GM18502 (cell line): ENCODE data around the gene AGPAT1.
A peak's percentile ranks its signal among the peaks of the same experiment; 100 is the strongest.
"Not testable (repeated sequence)": the region's sequence is repeated elsewhere in the genome, so short reads cannot be mapped to it uniquely, and the experiment has no call there.

ENCODE experiments used
- ATAC-seq: cut with Tn5 transposase; IDR thresholded peaks from one replicate; pipeline ENCODE4 v1.9.1; 2021; ENCODE audit warnings: mild to moderate bottlenecking; ENCODE audit not compliant: unreplicated experiment, poor library complexity

AGPAT1 gene

DNA sequence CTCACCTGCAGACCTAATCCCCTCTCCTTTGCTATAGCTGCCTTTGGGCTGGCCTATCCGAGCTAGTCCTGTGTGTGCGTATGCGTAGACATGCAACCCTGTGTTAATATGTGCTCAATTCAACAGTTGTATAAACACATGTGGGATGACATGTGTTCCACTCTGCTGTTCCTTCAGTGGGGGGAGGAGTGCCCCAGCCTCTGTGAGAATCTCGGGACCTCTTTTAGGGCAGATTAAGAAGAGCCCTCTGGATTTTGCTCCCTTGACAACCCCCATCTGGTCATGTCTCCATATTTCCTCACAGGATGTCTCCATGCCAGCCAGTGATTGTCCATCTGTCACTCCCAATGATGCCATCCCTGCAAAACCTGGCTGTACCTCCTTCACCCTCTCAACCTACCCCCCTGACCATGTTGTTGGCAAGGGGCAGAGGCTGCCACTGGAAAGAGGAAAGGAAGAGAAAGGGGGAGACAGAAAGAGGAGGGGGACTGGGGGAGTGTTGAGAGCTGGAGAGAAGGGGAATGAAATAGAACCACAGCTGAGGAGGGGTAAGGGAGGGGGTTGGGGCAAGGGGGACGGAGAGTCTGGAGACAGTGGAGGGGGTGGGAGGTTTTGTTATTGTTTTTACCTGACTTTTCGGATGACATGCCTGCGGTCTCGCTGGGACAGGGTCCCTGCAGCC is 24.6 kb downstream of the AGPAT1 start:
- no peak for ATAC-seq

DNA sequence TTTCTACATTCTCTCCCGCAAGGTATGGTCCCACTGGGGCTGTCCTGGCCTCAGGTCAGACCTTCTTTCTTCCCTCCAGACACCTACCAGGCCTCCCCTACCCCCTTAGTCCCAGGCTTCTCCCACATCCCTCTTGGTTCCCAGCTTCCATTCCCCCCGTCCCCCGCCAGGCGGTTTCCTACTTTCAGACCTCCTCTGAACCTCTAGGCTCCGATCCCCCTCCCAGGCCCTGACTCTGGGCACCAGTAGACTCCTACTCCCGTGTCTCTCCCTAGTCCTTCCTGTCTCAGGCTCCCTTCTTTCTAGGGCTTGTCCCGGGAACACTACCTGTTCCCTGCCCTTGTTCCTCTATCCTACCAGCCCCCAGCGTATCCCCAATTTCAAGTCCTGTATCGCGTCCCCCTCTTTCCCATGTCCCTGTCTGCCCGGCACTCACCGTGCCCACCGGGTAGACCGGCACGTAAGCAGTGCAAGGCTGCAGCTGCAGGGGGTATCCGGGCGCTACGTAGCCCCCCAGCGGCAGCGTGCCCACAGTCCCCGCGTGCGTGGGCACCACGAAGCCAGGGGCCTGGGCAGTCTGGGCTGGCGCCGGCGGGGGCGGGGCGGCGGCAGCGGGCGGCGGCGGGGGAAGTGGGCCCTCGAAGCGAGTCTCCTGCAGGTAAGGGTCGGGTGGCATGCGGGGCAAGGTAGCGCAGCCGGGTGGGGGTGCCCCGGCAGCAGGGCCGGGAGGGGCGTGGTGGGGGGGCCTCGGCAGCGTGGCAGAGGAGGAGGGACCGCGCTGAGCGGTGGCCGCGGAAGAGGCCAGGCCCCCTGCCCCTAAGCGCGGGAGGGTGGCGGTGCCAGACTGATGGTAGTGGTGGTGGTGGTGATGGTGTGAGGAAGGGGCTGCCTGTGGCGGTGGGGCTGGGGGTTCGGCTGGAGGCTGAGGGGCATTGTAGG is 25.7 kb downstream of the AGPAT1 start:
- ATAC-seq: no peak

DNA sequence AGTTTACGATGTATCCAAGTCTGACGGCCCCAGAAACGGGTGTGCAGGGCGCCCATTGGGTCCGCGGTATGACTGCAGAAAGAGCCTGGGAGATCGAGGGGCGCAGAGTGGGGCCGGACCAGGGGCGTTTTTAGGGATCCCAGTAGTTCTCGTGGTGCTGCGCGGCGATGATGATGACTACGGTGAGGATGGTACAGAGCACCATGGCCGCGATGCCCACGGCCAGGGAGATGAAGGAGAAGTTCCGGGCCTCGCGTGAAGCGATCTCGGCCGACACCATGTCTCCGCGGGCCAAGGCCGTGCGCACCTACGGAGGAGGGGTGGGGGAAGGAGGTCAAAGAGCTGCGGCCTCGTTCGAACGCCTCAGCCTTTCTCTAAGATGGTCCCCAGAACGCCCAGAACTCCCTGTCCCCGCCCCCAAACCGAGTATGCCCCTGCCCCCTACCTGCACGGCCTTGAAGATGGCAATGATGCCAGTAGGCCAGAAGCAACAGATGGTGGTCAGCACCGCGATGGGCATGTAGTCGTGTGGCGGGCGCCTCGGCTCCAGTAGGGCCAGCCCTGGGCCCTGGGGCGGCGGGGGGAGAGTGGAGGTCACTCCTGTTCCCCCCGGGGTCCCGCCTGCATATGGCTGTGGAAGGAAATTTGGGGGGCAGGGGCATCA is 26.7 kb downstream of the AGPAT1 start:
- no peak for ATAC-seq

DNA sequence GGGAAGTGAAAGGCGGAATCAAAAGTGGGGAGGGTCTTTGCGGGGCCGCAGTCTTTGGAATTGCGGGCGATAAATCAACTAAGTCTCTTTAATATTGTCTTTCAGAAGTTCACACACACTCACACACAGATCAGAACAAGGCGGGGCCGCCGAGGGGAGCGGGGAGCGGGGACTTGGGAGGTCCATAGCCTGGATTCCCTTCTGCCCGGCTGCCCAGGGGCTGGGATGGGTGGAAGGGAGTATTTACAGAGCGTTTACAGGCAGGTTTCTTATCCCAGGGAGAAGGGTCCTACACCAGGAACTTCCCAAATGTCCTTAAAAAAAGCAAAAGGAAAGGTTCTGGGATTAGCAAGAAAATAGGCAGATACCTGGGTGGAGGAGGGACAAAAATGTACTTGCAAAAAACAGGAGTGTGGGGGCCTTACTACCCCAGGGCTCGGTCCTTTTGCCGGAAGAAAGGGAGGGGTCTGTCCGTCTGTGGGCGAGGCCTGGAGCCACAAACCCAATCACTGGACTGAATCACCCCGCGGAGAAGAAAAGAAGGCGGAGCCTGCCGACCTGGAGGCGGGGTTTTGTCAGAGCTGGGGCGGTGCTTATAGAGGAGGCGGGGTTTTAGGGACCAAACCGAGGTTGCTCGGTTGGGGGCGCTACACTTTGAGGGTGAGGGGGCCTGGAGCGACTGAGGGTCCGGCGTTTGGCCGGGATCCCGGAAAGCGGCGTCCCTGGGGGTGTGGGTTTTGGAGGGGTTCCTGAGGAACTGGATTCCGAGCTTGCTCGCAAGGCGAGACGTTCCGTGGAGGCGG is 27.4 kb downstream of the AGPAT1 start:
- ATAC-seq: no peak

DNA sequence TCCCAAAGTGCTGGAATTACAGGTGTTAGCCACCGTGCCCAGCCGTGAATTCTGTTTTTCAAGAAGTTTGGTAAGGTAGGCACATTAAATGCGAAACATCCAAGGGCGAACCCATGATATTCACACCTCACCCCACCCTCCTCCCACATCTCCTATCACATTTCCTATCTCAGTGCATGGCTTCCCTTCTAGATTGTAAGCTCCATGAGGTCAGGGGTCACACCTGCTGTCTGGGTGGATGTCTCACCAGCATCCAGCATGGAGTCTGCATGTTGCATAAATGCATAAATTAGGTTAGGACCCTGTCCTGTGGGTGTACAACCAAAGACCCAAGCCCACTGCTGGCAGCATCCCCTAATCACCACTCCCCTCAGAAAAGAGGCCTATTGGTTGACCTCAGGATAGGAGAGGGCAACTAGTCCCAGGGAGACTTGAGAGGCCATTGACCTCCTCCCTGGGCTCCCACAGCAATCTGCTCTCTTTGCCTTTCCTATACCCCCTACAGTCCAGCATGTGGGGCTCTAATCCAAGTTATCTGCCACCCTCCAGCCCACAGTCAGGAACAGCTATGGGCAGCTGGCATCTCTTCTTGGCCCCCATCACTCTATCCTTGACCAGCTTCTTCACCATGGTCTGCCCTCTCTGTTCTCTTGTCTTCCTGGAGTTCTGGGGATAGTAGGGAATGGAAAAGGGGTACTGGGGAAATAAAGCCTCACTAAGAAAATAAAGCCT is 28.3 kb downstream of the AGPAT1 start:
- no peak for ATAC-seq

DNA sequence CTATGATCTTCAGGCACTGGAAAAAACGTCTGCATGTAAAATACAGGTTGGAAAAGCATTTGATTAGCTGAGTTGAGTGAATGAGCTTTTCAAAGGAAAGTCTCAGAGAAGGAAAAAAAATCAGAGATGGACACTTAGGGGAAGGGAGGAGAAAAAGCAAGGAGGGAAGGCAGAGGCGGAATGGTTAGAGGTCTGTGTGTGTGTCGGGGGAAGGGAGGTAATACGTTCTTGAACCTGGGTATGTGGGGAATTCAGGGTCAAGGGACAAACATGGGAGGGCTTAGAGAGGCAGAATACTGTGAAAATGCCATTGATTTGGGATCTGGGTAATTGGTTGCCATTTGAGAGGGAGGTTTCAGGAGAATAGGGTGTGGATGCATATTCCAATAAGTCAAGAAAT is 29.2 kb downstream of the AGPAT1 start:
- no peak for ATAC-seq

DNA sequence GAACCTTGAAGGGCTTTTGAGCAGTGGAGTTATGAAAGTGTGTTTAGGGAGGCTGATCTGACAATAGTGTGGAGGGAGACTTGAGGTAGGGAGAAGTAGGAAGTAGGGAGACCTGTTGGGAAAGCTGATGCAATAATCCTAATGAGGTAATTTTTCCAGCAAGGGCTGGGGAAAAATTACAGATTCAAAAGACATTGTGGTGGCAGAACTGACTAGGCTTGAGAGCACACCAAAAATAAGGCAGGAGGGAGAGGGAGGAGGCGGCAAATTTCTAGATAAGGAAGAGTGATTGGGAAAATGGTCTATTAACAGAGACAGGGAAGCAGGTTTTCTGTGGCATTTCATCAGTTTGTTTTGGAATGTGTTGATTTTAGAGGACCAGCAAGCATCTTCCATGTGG is 29.6 kb downstream of the AGPAT1 start:
- no peak for ATAC-seq

DNA sequence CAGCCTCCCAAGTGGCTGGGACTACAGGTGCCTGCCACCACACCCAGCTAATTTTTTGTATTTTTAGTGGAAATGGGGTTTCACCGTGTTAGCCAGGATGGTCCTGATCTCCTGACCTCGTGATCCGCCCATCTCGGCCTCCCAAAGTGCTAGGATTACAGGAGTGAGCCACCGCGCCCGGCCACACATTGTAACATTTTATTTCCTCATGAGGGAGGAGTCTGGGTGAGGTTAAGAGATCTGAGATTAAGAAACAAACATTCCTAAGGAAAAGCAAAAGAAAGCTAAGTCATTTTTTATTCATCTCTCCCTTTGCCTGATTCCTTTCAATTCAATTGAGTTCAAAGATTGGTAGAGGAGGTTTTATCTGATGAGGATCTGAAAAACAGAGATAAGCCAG is 31.6 kb downstream of the AGPAT1 start:
- not testable (repeated sequence) for ATAC-seq

DNA sequence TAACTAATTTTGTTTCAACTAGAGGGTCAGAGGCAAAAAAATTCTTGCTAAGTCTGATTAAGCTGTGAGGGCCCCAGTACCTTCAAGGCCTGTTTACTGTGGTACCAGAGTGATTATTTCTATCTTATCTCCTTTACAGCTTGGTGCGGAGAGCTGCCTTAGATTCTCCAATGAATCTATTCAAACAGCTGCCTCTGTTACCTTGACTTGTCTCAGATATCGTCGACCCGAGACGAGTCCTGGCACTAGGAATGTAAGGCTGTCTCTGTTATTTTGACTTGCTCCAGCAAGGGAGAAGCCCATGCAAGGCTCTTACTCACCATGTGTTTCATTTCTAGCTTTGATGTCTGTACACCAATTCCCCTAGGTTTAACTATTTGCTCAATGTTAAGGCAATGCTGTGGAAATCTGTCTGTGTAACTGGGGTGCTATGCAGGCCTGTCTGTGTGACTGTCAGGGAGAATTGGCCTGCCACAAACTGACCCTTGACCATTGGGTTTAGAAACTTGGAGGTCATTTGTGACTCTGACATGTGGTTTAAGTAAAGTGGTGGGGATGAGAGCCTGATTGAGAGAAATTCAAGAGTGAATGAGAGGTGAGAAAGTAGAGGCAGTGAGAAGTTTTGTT is 35.4 kb downstream of the AGPAT1 start:
- ATAC-seq: no peak

DNA sequence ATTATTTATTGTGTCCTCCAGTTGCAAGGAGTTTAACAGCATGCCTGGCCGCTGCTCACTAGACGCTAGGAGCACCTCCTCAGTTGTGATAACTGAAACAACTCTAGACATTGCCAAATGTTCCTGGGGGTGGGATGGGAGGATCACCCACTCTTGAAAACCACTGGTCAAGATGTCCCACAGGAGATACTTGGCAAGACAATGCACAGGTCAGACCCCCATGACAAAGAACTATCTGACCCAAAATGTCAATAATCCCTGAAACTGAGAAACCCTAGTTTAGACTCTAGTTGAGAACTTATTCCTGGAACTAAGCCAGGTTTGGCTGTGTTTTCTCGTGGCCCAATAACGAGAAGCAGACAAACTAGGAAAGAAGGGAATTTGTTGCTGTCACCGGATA is 36.3 kb downstream of the AGPAT1 start:
- ATAC-seq: no peak

DNA sequence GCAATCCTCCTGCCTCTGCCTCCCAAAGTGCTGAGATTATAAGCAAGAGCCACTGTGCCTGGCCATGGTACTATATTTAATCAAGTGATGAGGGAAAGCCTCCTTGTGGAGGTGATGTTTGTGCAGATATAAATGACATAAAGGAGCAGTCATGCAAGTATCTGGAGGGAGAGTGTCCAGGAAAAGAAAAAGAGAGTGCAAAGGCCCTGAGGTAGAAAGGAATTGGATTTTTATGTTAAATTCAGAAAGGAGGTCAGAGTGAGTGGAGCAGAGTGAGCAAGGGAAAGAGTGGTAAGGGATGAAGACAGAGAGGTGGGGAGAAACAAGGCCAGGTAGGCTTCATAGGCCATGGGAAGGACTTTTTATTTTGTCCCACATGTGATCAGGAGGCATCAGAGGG is 38.4 kb downstream of the AGPAT1 start:
- no peak for ATAC-seq

DNA sequence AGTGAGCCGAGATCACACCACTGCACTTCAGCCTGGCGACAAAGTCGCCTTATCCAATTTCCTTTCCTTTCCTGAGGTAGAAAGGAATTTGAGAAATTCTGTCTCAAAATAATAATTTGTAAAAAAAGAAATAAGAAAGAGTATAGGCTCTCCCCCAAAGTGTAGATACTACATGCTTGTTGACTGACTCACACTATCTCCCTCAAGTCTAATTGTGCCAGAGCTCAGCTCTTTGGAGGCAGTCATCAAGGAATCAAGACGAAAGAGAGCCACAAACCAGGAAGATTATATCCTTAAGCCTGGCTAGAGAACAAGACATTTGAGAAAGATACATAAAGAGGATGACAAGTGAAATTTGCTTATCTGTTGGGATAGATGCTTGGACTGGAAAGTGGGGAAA is 42.1 kb downstream of the AGPAT1 start:
- ATAC-seq: no peak

DNA sequence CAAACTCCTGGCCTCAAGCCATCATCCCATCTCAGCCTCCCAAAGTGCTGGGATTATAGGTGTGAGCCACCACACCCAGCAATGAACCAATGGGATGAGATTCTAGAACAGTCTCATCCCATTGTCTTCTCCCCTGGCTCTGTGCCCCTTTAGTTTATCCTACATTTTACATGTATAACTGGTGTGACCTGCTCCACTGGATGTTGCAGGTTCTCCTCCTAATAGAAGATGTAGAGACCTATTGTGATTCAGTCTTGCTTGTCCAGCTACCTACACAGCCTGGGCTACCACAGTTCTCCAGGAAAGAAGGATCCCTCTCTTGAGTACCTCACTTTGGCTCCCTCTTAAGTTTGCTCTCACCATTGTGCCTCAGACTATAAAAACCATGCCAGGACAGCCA is 43.8 kb downstream of the AGPAT1 start:
- ATAC-seq: no peak

DNA sequence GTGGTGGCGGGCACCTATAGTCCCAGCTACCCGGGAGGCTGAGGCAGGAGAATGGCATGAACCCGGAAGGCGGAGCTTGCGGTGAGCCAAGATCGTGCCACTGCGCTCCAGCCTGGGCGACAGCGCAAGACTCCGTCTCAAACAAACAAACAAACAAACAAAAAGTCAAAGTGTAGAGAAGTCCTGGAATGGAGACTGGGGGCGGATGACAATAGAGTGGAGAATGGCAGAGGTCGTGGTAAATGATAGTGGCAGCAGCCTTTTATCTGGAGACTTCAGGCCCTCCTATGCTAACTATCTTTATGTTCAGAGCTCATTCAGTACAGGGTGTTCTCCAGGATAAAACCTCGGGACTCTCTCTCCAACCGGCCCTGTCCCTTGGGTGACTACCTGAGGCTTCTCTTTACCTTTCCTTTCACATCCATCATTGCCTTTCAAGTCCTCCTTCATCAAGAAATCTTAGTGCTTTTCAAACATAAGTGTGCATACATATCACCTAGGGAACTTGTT is 44.4 kb downstream of the AGPAT1 start:
- ATAC-seq: no peak

DNA sequence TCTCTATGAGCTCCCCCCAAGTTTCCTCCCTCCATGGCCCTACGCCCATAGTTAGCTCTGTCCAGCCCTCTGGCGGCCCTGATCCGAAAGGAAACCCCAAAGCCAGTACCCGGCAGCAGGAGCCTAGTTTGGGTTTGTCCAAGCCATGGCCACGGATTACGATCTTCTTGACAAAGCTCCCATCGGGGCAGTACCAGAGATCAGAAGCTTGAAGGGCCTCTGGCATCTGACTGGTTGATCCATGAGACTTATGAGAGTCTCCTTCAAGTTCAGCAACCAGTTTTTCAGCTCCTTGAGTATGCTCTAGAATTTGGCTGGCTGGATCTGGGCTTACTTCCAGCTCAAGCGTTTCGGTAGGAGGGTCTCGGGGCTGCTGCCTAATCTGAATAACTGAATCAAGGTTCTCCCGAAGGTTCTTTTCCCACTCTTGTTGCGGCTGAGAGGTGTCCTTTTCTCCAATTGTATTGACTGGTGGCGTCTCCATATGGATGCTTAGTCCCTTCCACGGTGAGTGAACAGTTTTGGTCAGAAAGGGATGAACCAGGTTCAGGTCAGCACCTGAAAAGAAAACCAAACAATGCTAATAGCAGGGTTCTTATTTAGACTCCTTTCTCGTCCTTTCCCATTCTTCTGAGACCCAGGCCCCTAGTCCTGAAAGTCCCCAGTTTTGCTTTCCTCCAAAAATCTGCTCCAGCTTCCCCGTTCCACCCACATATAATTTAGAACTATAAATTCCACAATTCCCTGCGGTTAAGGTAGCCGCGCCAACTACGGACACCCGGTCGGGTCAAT is 46.4 kb downstream of the AGPAT1 start:
- ATAC-seq: no peak

DNA sequence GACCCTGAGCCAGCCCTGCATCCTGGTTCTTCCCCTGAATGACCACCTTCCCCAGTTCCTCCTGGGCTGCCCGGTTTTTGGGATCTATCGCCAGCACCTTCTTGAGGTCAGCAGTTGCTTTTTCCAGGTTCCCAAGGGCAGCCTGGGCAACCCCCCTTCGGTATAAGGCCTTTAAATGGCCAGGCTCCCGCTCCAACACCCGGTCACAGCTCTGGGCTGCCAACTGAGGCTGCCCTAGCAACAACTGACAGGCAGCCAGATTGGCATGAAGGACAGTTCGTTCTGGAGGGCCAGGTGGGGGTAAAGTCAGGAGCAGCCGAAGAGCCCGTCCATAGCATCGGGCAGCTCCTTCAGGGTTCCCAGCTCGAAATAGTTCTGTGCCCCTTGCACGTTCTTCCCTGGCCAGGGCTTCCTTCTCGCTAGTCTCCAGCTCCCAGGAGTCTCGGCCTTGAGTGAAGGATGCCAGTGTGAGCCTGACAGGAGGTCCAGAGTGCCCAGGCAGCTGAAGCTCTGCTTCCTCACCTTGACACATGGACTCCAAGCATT is 47.1 kb downstream of the AGPAT1 start:
- no peak for ATAC-seq

DNA sequence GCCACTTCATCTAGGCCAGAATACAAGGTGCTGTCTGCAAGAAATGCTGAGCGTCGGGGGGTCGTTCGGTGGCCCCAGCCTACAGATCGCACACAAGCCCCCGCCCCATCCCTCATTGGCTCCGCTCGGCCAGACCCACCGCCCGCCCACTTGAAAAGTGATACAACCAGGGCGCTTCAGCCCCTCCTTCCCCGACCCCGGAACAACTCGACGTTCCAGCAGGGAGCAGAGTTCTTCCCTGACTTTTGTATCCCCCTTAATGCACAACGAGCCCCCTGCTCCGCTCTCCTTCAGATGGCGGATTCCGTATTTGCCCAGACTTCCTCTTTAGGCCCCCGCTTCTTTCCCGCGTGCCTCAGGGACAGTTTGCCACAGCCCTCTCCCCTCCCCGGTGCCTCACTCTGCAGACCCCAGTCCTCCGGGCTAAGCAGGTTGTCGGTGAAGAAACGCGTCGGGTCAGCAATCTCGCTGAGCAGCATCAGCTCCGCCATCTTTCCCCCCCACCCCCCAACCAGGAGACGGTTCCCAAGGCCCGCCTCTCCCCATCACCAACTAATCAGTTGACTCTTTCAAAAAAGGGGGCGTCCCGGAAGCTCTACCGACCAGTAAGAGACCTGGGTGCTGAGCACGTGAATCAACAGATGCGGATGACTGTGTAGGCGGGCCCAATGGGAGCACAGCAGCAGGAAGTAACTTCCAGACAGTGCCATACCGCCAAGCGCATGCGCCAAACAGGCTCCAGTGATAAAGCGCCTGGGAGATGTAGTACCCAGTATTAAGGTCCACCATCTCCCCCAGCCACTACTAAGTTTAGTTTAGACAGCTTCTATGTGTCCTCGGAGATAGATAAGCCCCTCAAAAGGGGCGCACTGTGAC is 47.9 kb downstream of the AGPAT1 start, which contains the start of gene ATF6B:
TSS of gene ATF6B (minus strand) at position 530 of the 876 bp plus-strand sequence. CDS start at position 491, 39 bp downstream.
- peak; percentile 84 for ATAC-seq
